LHCN-M2 (cell line): ENCODE results near the gene PDP2. TPM values are rescaled to one million over a fixed set of nuclear protein-coding genes. Genes with fewer than 3 reads are reported as not detected.

Experiments used
- DNase-seq: peaks from one replicate; pipeline ENCODE4 v3.0.0-alpha.2; 2012; ENCODE audit warnings: low read depth
- polyA plus RNA-seq: library from polyadenylated mRNA; unstranded; fragments of >200 nt; gene quantifications from one replicate; pipeline ENCODE4 v1.2.1, GENCODE V29; 2012; ENCODE audit warnings: missing spikeins
- total RNA-seq: library from RNA; depleted of rRNA; stranded (reverse); fragments of >200 nt; gene quantifications from 2 replicates; pipeline ENCODE4 v1.2.3, GENCODE V29; 2014; rRNA removed

PDP2 gene
- total RNA-seq, result 8.1 and 10.0 TPM in 2 replicates
- 3.9 TPM for polyA plus RNA-seq

DNA sequence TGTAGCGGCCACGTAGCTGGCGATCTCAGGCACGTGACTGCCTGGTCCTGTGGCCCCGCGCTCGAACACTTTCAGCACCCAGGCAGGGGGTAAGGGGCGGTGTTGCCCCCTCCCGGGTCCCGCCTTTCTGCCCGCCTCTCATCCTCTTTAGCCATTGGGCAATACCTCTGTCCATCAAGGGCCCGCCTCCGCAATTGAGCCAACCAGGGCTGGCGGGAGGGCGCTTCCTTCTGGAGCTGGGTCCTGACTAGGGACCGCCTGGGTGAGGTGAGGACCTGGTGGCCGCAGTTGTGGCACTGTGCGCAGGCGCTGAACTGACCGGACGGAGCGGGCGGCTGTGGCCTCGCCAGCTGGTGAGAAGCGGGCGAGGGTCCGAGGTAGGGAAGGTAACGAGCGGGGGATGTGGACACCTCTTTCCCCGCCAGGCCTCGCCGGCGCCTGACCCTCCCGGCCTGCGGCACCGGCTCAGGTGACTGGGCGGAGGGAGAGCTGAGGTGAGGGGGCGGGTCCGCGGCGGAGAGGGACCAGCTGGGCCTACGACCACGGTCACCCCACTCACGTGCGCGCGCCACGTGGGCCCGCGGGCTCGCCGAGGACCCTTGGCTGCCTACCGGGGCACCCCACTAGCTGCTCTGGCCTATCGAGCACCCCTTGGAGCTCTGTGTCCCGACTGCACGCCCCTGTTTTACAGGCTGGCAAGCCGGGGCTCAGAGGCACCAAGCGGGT lies at the start of gene PDP2:
TSS of gene PDP2 (plus strand) at position 228 of the 726 bp plus-strand sequence. CDS start 3,770 bp downstream, outside the sequence.
- DNase-seq, result peak; percentile 92

DNA sequence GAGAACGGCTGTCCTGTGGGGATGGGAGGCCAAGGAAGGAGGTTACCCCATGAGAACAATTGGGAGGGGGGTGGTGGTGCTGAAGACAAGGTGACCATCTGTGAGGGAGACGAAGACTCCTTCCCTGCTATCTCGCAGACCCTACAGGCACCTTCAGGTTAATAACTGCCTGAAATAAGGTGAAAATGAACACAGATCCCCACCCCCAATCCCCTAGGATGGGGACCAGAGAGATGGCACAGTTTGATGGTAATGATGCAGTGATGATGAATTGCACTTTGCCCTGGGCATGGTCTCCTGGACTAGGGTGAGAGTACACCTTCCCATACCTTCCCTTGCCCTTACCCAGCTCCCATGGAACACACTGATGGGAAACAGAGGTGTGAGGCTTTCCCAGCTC lies 48.1 kb upstream of the PDP2 start:
- DNase-seq, result no peak

DNA sequence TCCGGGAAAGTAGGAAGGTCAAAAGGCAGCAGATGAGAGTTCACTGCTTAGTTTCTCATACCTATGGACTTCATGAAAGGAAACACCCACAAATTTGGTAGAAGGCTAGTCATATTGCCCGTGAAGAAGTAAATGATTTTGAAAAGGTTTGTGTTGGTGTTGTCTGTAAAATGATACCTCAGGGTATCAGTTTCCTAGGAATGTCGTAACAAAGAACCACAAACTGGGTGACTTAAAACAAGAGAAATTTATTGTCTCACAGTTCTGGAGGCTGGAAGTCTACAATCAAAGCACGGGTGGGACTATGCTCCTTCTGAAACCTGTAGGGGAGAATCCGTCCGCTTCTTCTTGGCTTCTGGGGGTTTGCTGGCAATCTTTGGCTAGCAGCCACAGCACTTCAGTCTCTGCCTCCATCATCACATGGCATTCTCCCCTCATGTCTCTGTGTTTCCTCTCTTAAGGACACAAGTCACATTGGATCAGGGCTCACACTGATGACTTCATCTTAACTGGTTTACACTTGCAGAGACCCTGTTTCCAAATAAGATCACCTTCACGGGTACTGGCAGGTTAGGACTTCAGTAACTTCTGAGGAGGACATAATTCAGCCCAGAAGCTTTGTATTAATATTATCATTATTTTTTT lies 47.5 kb upstream of the PDP2 start:
- DNase-seq, result peak; percentile 68

- no peak for DNase-seq
These were observed 45.6 kb upstream of the PDP2 start for GRCh38 chr16:66834746-66835145.

GRCh38 chr16:66840883-66841282 lies 39.4 kb upstream of the PDP2 start:
- no peak for DNase-seq

GRCh38 chr16:66841366-66841765 lies 38.9 kb upstream of the PDP2 start:
- no peak for DNase-seq

DNA sequence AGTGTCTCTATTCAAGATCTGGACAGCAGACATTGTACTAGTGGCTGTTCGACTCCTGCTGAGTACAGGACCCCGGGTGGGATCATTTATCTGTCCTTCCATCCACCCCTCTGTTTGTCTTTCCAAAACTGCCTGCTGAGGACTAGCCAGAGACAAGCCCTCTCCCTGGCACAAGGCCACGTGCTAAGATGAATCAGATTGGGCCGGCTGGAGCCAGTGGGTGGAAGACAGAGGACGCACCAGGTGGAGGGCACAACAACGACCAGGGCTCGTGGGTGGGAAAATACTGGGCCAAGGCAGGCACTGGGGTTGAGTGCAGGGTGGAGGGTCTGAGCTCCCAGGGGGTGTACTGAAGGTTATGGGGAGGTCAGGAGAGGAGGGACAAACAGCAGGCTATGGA lies 37.5 kb upstream of the PDP2 start:
- peak; percentile 53 for DNase-seq

GRCh38 chr16:66843191-66843590 lies 37.1 kb upstream of the PDP2 start:
- DNase-seq, result no peak

DNA sequence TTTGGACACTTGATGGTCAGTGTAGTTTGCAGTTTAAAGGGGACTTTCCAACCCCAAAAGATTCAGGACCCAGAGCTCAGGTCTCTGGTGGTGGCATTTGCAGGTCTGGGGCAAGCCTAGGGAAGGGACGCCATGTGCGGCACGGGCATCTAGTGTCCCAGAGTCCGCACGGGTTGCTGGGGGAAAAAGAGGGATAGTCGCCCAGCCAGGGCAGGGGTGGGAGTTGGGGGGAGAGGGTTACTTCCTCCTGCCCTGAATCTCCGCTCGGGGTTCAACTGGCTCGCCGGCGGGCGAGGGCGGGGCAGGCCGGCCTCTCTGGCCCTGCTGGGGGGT lies 36.3 kb upstream of the PDP2 start:
- no peak for DNase-seq

- no peak for DNase-seq
These were observed 35.8 kb upstream of the PDP2 start, which contains the start of gene CA7 for GRCh38 chr16:66844342-66845079. Gene CA7, plus strand, starts transcription at chr16:66844414. Its CDS starts 74 bp downstream, at chr16:66844488.

DNA sequence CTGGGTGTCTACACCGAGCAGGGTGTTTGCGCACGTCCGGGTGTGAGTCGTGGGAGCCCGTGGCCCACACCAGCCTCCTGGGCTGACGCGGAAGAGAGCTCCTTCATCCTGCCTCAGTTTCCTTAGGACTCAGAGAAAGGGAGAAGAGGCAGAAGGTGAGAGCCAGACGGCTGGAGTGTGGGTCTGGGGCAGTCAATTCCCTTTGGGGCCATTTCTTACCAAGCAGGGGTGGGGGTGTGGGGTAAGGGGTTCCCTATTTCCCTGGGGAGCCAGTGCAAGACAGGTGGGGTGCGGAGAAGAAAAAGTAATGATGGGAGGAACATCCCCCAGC lies 35.3 kb upstream of the PDP2 start:
- no peak for DNase-seq

DNA sequence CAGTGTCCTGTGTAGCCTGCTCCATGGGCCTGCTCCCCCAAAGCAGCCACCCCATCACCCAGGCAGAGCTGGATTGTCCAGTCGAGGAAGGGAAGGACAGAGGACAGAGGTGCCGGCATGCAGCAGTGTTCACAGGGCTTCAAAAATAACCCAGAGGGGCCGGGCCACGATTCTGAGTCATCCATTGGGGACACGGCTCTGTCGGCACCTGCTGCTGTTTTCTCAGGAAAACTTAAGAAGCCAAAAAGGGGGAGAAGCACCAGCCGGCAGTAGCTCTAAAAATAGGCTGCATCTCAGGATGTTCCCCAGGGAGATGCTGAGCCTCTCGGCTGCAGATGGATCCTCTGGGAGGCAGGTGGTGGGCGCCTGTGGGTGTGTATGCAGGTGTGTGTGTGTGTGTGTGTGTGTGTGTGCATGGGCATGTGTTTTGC lies 34.5 kb upstream of the PDP2 start:
- peak; percentile 84 for DNase-seq

GRCh38 chr16:66846266-66846665 lies 34.0 kb upstream of the PDP2 start:
- DNase-seq, result no peak

DNA sequence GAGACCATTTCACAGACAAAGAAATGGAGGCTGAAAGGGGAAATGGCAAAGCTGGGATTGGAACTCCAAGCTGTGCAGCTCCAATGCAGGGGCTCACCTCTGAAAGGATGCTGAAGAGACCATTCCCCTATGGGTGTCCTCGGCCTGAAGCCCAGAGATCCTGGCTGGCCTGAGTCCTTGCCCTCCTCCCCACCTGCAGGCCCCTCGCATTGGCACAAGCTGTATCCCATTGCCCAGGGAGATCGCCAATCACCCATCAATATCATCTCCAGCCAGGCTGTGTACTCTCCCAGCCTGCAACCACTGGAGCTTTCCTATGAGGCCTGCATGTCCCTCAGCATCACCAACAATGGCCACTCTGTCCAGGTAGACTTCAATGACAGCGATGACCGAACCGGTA lies 33.5 kb upstream of the PDP2 start:
- DNase-seq, result no peak

- DNase-seq, result no peak
These were observed 32.7 kb upstream of the PDP2 start for GRCh38 chr16:66847533-66848067.

DNA sequence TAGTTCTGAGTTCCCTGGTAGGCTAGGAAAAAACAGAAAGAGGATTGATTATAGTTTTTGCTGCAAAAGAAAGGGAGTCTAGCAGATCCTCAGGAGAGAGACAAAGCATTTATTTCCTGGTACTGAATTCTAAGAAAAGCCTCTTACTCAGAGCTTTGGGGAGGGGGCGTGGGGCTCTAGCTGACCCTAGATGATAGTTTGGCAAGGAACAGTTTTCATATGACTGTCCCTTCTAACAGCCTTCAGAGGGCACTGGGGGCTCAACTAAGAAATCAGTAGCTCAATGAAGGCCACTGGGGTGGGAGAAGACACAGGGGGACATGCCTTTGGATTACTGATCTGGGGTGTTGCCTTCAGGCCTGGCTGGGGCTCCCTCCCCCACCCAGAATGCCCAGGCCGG lies 32.1 kb upstream of the PDP2 start:
- no peak for DNase-seq

DNA sequence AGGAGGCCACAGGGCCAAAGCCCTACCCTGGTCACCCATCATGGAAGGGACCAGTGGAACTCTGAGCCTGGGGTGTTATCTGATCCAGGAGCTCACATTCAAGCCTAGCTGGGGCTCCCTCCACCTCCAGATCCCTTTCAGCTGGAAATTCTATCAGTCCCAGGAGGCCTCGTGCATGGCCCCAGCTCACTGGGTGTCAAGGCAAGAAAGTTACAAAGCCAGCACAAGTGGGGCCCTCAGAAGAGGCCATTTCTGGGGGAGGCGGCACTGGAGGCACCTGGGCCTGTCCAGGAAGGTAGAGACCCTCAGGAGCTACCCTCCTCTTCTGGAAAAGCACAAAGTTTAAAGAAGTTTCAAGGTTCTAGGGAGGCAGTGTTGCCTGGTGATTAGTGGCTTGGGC lies 31.3 kb upstream of the PDP2 start:
- DNase-seq, result no peak

- DNase-seq, result no peak
These were observed 30.8 kb upstream of the PDP2 start for GRCh38 chr16:66849549-66849948.

GRCh38 chr16:66850115-66850815 lies 30.1 kb upstream of the PDP2 start:
- no peak for DNase-seq

DNA sequence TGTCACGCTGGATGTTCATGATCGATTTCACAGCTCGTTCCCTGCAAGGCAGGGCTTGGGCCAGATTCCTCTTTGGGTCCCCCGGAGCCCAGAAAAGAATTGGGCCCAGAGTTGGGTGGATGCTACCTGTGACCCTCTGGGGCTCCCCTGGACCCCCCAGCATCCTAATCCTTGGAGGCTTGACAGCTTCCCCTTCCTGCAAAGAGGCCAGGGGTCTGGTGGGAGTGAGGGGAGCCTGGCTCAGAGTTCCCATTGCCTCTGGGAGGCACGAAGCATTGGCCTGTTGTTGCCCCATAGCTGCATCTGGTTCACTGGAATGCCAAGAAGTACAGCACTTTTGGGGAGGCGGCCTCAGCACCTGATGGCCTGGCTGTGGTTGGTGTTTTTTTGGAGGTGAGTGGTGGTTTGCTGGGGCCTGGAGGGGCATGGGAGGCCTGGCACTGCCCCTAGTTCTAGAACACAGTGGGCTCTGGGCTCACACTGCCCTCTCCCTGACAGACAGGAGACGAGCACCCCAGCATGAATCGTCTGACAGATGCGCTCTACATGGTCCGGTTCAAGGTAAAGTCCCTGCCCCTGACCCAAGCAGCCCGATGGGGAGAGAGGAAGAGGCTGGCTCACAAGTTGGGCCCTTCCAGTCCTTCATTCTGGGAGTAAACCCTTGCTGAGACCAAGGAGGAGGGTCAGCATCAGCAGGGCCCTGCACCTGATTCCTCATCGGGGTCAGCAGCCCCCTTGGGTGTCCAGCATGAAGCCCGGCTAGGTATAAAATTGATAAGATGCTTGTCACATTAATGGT lies 28.9 kb upstream of the PDP2 start:
- no peak for DNase-seq
